HG03108 (cell line): Measurements from ENCODE around the gene P2RX7.

Experiments
- ATAC-seq: cut with Tn5 transposase; IDR thresholded peaks from one replicate; pipeline ENCODE4 v1.9.1; 2021; ENCODE audit warnings: moderate library complexity; ENCODE audit not compliant: unreplicated experiment

The P2RX7 gene

DNA sequence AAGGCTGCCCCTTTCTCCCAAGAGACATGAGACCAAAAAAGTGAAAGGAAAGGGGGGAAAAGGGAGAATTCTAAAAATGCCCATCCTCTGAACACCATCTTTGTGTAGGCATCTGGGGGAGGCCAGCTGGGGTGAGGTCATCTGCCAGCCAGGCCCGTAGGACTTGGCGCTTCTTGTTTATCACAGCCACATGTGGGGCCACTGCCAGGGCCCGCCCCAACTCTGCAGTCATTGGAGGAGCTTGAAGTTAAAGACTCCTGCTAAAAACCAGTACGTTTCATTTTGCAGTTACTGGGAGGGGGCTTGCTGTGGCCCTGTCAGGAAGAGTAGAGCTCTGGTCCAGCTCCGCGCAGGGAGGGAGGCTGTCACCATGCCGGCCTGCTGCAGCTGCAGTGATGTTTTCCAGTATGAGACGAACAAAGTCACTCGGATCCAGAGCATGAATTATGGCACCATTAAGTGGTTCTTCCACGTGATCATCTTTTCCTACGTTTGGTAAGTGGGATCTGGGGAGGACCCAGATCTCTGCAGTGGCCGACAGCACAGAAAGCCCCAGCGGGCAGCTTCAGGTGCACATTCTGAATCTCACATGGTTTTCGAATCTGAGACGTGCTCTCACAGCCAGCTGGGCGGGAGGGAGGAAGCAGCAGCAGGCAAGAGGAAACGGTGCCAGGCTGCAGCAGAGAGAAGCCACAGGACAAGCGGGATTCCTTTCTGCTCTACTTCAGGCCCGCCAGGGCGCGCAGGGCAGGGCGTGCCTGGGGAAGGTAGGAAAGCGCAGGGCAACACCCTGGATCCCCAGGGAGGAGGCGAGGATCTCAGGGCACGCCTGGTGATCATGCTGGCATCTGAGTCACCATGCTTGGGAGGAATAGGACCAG lies at the start of gene P2RX7:
Gene P2RX7, plus strand, starts transcription at position 276 of the 881 bp plus-strand sequence. Its CDS starts 95 bp downstream, at position 371.
- ATAC-seq = no peak

- no peak for ATAC-seq
These were observed 48.4 kb upstream of the P2RX7 start for GRCh38 chr12:121084229-121084628.

- ATAC-seq = no peak
These were observed 47.6 kb upstream of the P2RX7 start for GRCh38 chr12:121085069-121085468.

- no peak for ATAC-seq
These were observed 46.9 kb upstream of the P2RX7 start for GRCh38 chr12:121085506-121086353.

GRCh38 chr12:121086781-121087295 lies 45.8 kb upstream of the P2RX7 start:
- ATAC-seq = no peak

GRCh38 chr12:121087467-121088194 lies 45.0 kb upstream of the P2RX7 start:
- ATAC-seq = no peak

DNA sequence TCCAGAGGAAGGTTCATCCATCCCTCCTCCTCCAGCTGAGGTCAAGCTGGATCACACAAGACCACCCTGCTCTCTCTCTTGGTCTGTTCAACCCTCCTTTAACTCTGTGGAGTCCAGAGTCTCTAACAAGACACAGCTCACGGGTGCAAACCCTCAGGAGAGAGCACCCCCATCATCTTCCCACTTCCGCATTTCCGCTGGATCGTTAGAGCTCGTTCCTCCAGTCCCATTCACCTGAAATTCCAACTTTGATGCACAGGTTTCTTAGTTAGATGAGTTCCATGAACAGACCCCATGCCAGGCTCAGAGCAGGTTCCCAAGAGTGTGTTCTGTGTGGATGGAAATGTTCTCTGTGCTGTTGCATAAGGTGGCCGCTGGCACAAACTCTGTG lies 44.5 kb upstream of the P2RX7 start:
- no peak for ATAC-seq

- no peak for ATAC-seq
These were observed 43.5 kb upstream of the P2RX7 start for GRCh38 chr12:121089031-121089812.

- ATAC-seq = no peak
These were observed 42.8 kb upstream of the P2RX7 start for GRCh38 chr12:121089813-121090430.

DNA sequence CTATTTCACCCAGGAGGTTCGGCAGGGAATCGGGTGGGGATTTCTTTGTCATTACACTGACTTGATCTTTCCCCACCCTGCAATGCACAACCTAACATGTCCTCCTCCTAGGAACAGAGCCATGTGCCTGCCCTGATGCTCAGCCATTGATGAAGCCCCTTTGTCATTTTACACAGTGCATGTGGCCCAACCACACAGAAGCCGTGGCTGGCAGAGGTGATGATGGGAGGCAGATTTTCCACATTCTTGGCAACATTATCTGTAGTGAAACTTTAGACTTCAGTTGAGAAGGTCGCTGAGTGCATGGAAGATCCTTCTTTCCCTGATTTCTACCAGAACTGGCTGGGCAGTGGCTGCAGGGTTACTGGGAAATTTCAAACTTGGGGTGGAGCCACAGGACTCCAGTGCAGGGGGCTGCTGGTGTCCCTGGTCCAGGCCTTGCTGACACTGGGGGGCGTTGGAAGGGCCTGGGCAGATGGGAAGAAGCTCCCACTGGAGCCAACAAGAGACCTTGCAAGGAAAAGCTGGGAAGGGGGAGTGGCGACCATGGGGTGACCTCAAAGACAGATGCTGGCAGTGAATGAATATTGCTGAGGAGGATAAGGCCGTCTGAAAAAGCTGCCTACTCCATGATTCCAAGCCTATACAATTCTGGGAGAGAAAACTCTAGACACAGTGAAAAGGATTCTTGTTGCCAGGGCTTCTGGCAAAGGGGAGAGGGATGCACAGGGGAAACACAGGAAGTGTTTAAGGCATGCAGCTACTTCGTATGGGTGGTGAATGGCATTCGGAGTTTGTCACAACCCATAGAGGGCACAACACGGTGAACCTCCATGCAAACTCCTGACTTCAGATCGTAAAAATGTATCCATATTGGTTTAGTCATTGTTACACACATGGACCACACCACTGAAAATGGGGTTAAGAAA lies 41.8 kb upstream of the P2RX7 start:
- no peak for ATAC-seq

- ATAC-seq = no peak
These were observed 40.6 kb upstream of the P2RX7 start for GRCh38 chr12:121092034-121092433.

DNA sequence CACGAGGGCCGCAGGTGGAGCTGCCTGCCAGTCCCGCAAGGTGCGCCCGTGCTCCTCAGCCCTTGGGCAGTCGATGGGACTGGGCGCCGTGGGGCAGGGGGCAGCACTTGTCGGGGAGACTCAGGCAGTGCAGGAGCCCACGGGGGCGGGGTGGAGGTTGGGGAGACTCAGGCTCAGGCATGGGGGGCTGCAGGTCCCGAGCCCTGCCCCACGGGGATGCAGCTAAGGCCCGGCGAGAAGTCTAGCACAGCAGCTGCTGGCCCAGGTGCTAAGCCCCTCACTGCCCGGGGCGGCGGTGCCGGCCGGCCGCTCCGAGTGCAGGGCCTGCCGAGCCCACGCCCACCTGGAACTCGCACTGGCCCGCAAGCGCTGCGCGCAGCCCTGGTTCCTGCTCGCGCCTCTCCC lies 39.2 kb upstream of the P2RX7 start:
- no peak for ATAC-seq

GRCh38 chr12:121095544-121096198 lies 37.0 kb upstream of the P2RX7 start:
- peak; percentile 58 for ATAC-seq

GRCh38 chr12:121096199-121096798 lies 36.4 kb upstream of the P2RX7 start:
- ATAC-seq = no peak

GRCh38 chr12:121099779-121100178 lies 32.9 kb upstream of the P2RX7 start:
- ATAC-seq = no peak

GRCh38 chr12:121102307-121102706 lies 30.4 kb upstream of the P2RX7 start:
- no peak for ATAC-seq

GRCh38 chr12:121107681-121108080 lies 25.0 kb upstream of the P2RX7 start:
- ATAC-seq = no peak

GRCh38 chr12:121108492-121108891 lies 24.2 kb upstream of the P2RX7 start:
- ATAC-seq = no peak
